Hematopoietic multipotent progenitor cell treated with erythropoietin and hydrocortisone succinate and interleukin-3 and kit ligand, for 4 days (in vitro differentiated cells): Measurements from ENCODE around the gene LRRC53.
A peak's percentile ranks its signal among the peaks of the same experiment; 100 is the strongest.

ENCODE experiments used
- DNase-seq: peaks from one replicate; pipeline ENCODE4 v3.0.0-alpha.2; 2015

The LRRC53 gene, protein sequence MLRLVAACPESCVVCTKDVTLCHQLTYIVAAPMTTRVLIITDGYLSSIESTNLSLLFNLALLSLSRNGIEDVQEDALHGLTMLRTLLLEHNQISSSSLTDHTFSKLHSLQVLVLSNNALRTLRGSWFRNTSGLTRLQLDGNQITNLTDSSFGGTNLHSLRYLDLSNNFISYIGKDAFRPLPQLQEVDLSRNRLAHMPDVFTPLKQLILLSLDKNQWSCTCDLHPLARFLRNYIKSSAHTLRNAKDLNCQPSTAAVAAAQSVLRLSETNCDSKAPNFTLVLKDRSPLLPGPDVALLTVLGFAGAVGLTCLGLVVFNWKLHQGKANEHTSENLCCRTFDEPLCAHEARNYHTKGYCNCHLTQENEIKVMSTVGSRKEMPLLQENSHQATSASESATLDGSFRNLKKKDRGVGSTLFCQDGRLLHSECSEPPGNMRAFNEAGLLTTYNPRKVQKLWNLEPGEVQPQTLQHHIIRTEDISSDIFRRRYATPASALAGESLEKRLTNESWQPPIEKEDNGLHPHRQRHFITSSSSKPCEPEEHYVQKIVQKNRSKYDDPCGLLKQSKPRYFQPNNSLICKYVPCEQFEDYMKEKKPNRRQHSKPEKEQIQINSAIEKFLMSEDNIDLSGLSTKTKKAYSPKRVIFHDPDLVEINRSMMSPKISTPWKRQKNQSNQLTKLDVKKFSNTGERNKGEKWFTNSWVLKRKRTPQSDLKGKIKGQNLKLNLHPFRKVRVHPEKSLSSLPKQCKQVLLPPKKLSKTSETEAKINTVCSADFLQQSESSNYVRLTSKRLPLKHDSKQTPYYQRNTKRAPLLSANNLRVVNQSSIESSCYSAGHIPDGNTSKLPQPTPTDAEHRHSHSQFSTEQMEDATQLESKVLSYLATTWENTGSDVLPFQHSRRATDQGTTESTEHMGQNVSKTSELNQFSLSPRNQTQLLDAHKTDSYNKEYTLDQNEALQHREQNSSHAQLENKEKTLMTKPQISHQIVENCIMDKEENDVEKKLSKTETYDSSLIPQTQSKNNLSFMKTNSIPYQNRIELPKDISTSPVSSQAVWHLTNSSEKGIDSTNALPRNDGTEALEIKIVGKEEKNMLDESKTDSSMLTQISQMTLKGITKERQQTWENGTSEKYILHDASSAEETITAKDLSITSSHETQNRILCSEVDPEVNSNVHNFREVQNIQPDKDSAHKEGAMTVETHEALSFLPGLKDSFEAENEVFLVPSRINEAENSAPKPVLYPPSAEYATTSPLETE

DNA sequence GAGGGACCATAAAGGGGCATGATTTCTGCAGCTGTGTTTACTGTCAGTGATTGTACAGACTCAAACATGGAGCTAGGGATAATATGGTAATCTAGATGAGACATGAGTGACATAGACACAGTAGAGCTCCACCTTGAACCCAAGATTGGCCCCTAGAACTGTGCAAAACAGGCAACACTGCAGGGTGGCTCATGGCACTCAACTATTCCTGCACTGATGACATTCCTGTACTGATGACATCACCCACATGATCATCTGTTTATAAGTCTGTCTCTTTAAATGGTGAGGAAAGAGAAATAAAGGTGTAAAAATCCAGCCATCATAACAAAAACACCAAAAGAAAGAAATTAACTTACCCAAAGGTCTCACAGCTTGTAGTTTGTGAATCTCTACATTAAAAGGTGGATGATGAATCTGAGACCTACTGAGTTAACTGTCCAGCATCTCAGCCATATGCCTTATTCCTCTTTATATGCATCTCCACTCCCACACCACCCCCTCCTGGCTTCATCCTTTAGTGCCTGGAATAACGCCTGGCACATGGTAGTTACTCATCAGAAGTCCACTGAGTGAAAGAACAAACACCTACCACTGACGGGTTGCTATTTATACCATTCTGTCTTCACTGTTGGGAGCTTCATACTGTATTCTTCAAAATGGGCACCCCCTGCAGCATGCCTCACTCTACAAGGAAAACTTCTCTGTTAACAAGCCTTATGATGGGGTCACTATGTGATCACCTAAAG lies at the start of gene LRRC53:
Gene LRRC53 (minus strand): TSS at position 442 of the 746 bp plus-strand sequence. CDS start 29,262 bp downstream, outside the sequence.
- DNase-seq: no peak

DNA sequence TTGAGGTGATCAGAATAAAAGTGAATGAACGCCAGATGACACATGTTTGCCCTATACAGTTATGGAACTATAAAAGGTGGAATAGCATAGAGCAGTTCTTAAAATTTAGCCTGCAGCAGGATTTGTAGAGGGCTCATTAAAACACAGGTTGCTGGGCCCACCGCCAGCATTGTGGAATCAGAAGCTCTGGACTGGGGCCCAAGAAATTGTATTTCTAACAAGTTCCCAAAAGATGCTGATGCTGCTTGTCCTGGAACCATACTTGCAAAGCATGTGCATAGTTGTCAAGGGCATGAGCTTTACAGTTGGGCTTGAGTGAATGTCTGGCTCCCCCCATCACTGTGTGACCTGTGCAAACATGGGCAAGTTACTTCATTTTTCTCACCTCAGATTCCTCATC lies 37.5 kb upstream of the LRRC53 start:
- DNase-seq: no peak

DNA sequence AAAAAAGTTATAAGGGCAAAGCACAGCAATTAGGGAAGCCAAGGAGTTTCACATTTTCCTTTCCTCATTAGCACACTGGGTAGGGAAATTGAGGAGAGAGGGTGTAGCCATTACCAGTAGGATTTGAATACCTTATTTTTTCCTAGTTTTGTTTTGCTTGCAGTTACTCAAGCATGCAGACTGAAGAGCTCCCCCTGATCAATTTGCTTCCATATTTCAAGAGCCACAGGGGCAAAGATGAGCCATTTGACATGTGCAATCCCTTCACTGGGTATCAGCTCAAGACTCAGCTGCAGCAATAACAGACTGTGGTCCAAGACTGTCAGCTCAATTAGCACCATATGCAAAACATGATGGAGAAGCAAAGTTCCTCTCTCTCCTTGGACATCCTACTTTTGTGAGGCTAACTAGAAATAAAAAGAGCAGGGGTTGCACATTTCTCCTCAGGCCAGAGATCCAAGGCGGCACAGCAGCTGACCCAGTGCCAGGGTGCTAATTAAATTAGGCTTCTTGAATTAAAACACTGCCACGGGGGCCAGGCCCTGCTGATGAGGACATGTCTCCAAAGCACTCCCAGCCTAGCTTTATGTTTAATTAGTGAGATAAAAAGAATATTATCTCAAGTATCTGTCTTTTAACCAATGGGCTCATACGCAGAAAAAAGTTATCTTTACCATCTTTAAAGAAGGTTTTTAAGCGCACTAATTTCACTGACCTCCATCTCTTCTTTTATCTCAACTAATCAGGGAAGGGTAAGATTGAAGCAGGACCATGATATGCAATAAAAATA lies 36.7 kb upstream of the LRRC53 start:
- DNase-seq: no peak

DNA sequence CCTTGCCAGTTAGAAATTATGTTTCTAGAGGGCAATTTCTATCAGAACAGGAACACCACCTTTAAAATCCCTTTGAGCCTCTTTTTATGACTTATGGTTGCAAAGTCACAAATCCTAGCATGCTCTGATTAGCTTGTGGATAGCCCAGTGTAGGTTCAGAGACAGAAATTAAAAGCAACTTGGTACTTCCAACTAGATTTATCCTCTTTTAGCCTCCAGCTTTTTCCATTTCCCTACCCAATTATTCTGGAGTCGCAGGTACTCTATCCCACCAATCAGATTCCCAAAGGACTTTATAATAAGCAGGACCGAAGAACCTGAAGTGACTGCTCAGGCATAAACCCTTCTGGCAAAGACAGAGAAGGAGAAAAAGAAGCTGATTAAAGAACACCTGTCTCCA lies 33.4 kb upstream of the LRRC53 start:
- DNase-seq: no peak

DNA sequence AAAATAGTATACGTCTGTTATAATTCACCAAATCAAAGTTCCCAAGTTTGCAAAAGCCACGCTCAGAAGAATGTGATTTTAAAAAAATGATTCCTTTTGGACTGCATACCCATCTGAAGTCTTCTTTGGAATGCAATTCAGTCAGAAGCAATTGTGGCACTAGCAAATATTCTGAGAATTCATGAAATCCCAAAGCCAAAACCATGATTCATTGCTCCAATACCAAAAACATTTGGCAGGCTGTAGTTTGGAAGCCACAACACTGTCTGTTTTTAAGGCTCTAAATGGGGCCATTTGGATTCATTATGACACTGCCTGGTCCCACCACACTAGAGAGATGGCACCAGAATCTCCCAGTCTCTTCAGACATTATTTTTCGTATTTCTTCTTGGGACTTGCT lies 21.8 kb upstream of the LRRC53 start:
- no peak for DNase-seq

DNA sequence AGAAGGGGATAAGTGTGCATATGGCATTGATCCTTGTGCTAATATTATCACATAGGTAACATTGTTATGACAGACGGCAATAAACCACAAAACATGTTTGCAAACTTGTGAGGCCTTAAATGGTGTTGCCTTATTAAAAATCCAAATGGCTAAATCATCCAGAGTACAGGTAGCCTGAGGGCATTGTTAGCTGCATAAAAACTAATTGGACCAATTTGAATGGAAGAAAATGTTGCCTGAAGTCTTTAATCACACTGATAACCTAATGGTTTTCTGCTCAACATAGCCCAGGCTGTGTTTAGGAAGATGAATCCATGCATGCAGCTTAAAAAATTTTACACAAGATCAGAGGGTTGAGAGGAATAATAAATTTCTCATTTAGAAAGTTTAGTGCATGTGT lies 19.4 kb upstream of the LRRC53 start:
- no peak for DNase-seq

DNA sequence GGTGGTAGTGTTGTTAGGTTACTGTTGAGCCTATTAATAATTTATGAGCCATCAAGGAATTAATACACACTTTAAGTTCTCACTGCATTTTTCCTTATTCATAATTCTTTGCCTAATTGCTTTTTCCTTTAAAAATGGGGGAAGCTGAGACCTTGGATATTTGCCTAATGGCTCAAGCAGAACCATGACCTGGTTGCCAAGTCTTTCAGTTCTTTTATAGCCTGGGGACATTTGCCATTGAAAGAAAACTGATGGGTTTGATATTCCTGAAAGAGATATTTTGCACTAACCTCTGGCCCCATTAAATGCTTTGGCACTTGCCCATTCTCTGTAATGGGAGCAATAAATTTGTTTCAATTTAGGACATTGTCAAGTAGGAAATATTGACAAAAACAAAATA lies 18.5 kb upstream of the LRRC53 start:
- no peak for DNase-seq

DNA sequence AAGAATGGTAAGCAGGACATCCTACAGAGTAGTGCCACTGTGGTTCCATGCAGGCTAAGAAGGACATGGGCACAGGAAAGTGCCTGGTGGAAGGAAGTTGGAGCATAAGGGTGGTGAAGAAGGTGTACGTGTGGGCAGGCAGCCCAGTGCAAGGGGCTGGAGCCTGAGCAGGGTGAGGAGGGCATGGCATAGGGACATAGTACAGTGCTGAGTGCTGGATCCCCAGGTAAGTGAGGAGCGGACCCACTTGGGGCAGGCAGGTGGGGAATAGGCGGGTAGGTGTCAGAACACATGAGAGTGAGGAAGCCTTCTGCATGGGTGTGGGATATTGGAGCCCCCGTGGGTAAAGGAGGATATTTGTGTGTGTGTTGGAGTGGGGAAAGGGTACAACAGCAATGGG lies 15.7 kb upstream of the LRRC53 start:
- no peak for DNase-seq

DNA sequence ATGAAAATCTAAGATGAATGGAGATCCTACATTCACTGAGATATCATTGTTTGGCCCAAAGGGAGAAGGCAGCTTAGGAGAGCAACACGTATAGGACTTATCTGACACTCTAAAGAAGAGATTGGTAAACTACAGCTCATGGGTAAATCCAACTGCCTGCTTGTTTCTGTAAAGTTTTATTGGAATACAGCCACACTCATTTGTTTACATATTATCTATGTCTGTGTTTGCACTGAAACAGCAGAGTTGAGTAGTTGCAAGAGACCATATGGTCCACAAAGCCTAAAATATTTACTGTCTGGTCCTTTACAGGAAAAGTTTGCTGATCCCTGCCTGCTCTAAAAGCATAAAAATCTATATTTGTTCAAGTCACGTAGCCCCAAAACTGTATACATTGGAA lies 14.3 kb upstream of the LRRC53 start:
- DNase-seq: no peak

DNA sequence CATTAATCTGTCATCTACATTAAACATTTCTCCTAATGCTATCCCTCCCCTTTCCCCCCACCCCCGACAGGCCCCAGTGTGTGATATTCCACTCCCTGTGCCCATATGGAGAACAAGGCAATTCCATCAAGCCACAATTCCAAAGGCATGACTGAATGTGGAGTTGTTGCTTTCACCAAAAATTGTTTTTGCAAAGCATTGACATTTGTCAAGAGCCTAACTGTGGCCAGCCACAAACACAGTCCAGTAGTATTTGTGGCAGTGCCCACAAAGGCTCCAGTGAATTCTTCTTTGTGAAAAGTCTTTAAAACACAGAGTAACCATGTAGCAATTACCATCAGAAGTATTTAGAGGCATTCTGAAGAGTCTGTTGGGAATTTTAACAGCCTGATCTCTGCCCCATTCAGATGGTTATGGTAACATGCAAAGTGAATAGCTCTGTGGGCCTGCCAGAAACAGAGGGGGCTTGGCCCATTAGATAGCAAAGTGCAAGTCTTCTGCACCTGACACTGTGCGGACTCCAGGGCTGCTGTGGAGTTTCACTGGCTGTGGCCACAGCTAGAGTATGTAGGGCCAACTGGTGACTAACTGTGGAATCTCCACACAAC lies 11.6 kb upstream of the LRRC53 start:
- no peak for DNase-seq

DNA sequence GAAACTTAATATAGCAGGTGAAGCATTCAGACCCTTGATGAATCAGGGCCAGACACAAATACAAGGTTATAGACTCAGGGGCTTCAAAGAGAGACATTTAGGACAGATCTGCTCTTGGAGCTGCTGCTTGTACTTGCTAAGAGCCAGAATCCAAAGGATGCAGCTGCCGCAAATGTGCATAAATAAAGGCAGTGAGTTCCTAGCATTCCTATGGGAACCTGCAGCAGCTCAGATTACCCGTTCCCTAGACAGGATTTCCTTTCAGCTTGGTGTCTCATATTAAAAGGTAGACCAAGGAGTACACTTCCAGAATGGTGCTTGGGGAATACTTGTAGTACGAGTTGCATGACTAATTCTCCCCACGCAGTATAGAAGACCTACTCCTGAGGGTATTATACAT lies 9.7 kb upstream of the LRRC53 start:
- DNase-seq: no peak

DNA sequence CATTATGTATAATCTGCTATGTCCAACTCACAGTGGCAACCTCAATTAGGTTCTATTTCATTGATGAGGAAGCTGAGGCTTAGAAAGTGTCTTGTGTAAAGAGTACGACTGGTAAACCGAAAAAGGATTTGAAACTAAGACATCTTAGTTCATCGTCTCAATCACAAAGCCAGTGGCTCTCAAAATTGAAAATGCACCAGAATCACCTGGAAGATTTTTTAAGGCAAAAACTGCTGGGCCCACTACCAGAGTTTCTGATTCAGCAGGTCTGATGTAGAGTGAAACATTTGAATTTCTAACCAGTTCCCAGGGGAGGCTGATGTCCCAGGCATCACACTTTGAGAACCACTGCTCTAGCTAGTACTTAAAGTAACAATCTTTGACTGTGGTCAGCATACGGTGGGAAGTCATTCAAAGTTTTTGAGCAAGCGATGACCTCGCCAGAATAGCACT lies 5.2 kb upstream of the LRRC53 start:
- DNase-seq: no peak

DNA sequence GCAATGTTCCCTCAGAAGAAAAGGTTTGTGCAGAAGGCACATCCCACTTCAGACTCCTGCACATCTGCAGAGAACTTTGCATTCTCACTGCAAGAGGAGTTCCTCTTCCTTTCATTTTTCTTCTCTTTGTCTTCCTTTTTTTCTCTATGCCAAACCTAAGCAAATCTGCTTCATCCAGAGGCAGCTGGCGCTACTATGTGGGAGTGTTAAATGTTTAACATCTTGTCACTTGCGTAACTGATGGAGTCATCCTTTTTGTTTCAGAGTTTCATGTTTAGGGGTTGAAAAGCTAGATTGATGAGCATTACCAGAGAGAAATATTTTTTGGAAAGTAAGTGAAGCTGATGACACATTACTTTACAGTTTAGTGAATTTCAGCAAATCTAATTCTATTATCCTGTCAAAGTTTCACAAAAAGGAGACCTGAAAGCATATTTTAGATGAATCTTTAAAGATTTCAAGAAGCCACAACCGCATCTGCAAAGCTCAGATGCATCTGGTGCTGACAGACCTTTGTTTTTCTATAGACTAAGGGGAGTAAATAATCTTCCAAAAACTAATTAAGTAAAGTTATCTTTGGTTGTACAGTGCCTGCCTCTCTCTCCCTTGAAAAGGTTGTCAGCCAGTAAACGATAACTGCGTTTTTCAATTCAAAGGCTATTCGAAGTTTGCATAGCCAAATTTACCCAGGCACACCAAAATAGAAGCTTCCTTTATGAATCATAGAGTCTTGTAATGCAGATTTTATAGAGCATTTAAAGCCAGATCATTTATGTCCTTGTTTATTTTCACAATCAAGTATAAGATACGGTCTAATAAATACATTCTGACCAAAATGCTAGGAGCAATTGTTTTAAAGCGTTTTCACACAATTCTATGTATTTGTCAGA lies 1.2 kb upstream of the LRRC53 start:
- DNase-seq: no peak

DNA sequence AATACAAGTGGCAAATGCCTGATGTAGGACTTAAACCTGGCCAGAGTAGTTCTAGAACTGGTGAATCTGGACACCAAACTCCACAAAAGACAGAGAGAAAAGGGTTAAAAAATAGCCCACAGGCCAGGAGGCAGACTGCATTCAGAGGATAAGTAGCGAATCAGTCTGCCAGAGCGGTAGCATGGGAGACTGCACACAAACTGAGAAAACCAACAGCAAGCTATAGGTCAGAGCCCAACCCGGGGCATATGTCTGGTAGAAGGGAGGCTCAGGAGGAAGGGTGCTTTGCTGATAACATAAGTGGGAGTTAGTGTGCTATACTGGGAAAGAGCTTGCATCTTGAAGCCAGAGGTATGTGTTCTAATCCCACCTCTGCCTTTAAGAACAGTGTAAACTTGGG lies 4.0 kb downstream of the LRRC53 start:
- no peak for DNase-seq

DNA sequence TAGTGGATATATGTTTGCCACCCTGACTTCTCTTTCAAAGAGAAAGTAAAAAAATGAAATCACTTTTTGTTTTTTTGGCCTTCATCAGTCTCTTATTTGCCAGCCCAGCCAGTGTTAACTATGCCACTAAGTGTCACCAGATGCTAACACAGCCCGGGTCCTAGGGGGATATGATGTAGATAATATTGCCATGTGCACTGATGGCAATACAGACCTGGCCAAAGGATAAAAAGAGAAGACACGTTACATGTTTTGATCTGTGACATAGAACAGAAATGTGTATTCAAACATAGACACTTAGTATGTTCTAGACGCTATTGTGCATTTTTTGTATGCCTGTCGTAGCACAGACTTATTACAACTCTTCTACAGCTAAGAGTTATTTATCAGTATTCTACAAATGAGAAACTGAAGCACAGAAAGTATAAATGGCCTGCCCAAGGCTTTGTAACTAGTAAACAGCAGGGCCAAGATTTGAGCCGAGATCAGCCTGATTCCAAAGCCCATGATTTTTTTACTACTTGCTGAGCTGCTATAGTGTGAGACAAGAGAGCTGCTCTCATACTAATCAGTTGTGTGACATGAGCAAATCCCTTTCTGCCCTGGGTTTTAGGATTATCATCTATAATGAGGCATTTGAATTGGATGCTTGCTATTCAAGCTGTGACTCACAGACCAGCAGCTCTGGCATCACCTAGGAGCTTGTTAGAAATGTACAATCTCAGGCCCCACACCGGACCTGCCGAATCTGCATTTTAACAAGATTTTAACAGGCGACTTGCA lies 6.3 kb downstream of the LRRC53 start:
- no peak for DNase-seq

DNA sequence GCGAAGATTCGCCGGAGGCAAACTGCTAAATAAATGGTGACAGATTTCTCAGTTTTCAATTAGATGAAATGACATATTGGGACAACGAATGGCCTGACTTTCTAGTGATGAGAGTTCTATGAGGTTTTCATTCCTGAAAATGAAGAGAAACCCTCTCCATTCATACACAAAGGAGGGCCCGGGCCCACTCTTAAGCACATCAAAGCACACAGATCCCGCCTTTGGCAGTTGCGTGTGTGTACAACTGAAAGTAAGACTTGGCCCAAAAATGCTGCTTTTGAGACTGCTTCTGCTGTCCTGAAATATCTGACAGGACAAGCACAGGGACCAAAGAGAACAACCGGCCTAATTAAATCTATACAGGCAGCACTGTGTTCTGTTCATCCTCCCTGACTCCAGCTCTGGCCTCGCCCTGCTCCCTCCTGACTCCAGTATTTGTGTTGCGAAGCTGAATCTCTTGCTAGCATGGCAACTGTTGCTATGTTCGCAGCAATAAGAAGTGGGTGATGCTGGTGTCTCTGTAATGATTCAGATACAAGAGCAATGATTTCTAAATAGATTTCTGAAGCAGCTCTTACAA lies 7.4 kb downstream of the LRRC53 start:
- DNase-seq: no peak

DNA sequence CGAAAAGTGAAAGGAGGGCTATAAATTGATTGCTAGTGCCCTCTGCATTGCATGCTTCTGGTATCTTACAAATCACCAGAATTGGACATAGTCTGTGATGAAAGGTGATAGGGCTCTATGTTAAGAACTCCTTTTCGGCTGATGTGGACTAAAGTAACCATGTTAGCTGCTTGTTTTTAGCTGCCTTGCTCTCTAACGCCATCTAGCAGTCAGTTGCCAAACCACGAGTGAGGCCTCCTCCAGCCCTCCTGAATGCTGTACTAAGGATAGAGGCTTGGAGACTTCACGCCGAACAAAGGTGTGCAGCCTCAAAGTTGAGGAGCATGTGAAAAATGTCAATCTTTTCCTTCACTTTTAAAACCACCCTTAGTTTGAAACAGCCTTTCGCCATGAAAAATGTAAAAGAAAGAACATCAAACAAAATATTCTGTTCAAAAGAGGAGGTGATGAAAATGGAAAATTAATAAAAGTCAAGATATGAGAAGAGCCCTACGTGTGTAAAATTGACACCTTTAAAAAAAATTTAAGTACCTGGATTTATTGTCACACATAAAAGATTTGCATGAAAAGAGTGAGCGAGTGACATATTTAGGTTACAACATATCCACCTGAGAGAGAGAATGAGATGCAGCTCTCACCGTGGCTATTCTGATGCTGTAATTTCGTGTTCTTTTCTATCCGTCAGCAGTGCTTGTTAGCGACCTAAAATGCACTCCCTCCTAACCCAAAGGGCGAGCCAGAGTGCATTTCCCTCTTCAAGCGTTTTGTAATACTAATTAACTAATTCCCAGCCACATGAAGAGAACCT lies 8.1 kb downstream of the LRRC53 start:
- peak; percentile 68 for DNase-seq

DNA sequence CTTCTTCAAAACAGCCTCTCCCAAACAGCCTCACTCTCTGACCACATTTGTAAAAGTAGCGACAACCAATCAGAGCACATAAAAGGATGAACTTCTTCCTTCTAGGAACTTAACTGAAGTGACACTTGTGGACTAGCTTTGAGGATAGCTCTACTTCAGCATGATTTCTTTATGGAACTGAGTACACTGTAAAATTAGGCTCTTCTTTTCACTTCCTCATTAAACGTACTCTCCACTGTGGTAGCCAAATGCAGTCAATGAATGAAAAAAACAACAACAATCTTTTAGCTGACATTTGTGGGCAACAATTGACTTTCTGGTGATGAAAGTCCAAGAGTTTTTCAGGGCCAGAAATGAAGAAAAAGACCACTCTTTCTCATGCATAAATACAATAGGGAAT lies 9.6 kb downstream of the LRRC53 start:
- no peak for DNase-seq
